Measurements from ENCODE around the gene ROBO2. TPM values are rescaled to one million over a fixed set of nuclear protein-coding genes. Genes with fewer than 3 reads are reported as not detected.

Gene ROBO2
- polyA plus RNA-seq, 1 experiment, result 16.3 TPM

DNA sequence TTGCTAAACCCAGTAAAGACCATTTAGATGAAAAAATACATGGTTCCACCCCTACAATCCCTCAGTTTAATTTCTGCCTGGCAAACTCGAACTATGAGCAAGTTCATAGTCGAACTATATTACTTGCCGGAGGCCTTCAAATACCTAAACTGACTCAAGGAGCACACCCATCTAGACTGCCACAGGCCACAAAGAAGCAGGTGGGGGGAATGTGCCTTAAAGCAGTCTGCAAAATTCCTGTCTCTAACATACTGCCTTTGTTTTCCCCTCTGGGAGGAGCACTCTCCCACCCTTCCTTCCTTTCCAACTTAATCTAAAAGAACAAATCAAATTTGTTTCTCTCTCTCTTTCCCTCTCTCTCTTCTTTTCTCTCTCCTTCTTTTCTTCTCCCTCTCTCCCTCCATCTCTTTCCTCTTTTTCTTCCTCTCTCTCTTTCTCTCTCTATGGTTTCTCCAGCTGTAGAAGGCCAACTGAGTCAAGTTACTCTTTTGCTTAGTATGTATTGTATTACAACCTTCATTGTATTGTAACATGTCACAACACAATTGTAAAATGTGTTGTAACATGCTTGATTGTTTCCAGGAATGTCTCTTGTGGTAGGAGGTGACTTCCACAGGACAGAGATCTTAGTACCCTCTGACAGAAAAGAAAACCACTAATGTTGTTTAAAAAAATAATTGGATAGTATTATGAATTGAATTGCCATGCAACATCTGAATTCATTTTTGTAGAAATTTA is 496.3 kb downstream of the ROBO2 start:
- H3K9me3 ChIP-seq (ENCODE audit: control insufficient read depth, insufficient read depth, low read length), result no peaks in the 10 kb centered on the region
- POLR2A ChIA-PET, result no interaction called here
- no peak overlapping the region for H3K27ac ChIP-seq (ENCODE audit: low read depth, low read length)
- no peak for TF ChIP-seq CTCF (IDR thresholded peaks at IDR 0.05; ENCODE audit: low read depth, low read length)
- no peak for DNase-seq (ENCODE audit: low read depth, low spot score)
- no peaks in the 10 kb centered on the region for H3K27me3 ChIP-seq (ENCODE audit: control insufficient read depth, insufficient read depth, low read length)
- no peak overlapping the region for H3K4me3 ChIP-seq (ENCODE audit: low read depth, low read length)
- CTCF ChIA-PET, result no interaction called here

GRCh38 chr3:77539014-77539413 is 499.1 kb downstream of the ROBO2 start:
- CTCF ChIA-PET, result no interaction called here
- Histone ChIP-seq H3K27me3 (ENCODE audit: control insufficient read depth, insufficient read depth, low read length) (no peaks in the 10 kb centered on the region), H3K27ac (ENCODE audit: low read depth, low read length) (no peak overlapping the region), H3K4me3 (ENCODE audit: low read depth, low read length) (no peak overlapping the region), H3K9me3 (ENCODE audit: control insufficient read depth, insufficient read depth, low read length) (no peaks in the 10 kb centered on the region)
- no peak for TF ChIP-seq CTCF (IDR thresholded peaks at IDR 0.05; ENCODE audit: low read depth, low read length)
- POLR2A ChIA-PET, result no interaction called here
- DNase-seq (ENCODE audit: low read depth, low spot score), result no peak

DNA sequence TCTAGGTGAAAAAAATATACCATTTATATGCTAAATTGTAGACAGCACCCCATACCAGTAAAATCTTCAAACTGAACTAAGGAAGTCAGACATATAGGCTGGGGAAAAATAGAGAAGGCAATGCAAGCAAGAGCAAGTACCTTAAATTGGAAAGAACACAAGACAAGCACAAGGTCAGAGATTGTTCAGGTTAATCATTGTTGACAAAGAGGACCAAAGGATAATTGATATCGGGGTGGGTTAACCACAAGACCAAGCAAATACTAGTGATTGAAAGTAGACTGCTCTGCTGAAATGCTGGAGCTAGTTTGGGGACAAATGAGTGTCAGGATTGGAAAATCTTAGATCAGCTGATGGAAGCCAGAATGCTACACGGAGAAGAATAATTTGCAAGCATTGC is 499.8 kb downstream of the ROBO2 start:
- H3K9me3 ChIP-seq (ENCODE audit: control insufficient read depth, insufficient read depth, low read length), result no peaks in the 10 kb centered on the region
- DNase-seq (ENCODE audit: low read depth, low spot score), result no peak
- TF ChIP-seq CTCF (IDR thresholded peaks at IDR 0.05; ENCODE audit: low read depth, low read length), result no peak
- H3K4me3 ChIP-seq (ENCODE audit: low read depth, low read length), result no peak overlapping the region
- CTCF ChIA-PET, result no interaction called here
- no peaks in the 10 kb centered on the region for H3K27me3 ChIP-seq (ENCODE audit: control insufficient read depth, insufficient read depth, low read length)
- H3K27ac ChIP-seq (ENCODE audit: low read depth, low read length), result no peak overlapping the region
- POLR2A ChIA-PET, result no interaction called here

GRCh38 chr3:77541203-77541922 is 501.5 kb downstream of the ROBO2 start:
- no peaks in the 10 kb centered on the region for H3K9me3 ChIP-seq (ENCODE audit: control insufficient read depth, insufficient read depth, low read length)
- ChIA-PET CTCF (interaction anchor here (1.0 kb wide), 1 partner anchor 221 kb away, joined by 3 read pairs; no protein-coding TSS in a partner anchor), POLR2A (no interaction called here)
- TF ChIP-seq CTCF (IDR thresholded peaks at IDR 0.05; ENCODE audit: low read depth, low read length), result no peak
- no peak overlapping the region for H3K4me3 ChIP-seq (ENCODE audit: low read depth, low read length)
- no peak overlapping the region for H3K27ac ChIP-seq (ENCODE audit: low read depth, low read length)
- no peak for DNase-seq (ENCODE audit: low read depth, low spot score)
- H3K27me3 ChIP-seq (ENCODE audit: control insufficient read depth, insufficient read depth, low read length), result no peaks in the 10 kb centered on the region

DNA sequence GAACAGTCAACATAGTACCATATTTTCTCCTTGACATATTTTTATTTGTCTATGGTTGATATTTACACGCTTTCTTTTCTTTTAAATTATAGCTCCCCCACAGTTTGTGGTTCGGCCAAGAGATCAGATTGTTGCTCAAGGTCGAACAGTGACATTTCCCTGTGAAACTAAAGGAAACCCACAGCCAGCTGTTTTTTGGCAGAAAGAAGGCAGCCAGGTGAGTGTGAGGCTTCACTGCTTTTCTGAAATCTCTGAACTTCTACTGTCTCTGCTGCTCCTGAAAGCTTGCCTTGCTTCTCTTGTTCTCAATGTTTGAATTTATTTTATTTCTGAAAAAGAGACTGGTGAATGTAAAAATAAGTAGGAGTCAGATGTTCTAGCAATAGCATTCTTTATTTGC is 506.3 kb downstream of the ROBO2 start:
- H3K9me3 ChIP-seq (ENCODE audit: control insufficient read depth, insufficient read depth, low read length), result no peaks in the 10 kb centered on the region
- ChIA-PET CTCF (no interaction called here), POLR2A (no interaction called here)
- DNase-seq (ENCODE audit: low read depth, low spot score), result no peak
- no peaks in the 10 kb centered on the region for H3K27me3 ChIP-seq (ENCODE audit: control insufficient read depth, insufficient read depth, low read length)
- no peak overlapping the region for H3K4me3 ChIP-seq (ENCODE audit: low read depth, low read length)
- no peak for TF ChIP-seq CTCF (IDR thresholded peaks at IDR 0.05; ENCODE audit: low read depth, low read length)
- H3K27ac ChIP-seq (ENCODE audit: low read depth, low read length), result no peak overlapping the region

All from AG04450 (cell line).